ENCODE data around the gene GRN.
A peak's percentile ranks its signal among the peaks of the same experiment; 100 is the strongest.

Gene GRN

GRCh38 chr17:44308865-44309264 is 36.2 kb upstream of the GRN start:
- TF ChIP-seq, protein P1, sequence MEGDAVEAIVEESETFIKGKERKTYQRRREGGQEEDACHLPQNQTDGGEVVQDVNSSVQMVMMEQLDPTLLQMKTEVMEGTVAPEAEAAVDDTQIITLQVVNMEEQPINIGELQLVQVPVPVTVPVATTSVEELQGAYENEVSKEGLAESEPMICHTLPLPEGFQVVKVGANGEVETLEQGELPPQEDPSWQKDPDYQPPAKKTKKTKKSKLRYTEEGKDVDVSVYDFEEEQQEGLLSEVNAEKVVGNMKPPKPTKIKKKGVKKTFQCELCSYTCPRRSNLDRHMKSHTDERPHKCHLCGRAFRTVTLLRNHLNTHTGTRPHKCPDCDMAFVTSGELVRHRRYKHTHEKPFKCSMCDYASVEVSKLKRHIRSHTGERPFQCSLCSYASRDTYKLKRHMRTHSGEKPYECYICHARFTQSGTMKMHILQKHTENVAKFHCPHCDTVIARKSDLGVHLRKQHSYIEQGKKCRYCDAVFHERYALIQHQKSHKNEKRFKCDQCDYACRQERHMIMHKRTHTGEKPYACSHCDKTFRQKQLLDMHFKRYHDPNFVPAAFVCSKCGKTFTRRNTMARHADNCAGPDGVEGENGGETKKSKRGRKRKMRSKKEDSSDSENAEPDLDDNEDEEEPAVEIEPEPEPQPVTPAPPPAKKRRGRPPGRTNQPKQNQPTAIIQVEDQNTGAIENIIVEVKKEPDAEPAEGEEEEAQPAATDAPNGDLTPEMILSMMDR (IDR thresholded peaks at IDR 0.05) = no peak
- no peaks in the 10 kb centered on the region for H3K36me3 ChIP-seq
- H3K27me3 ChIP-seq = peaks cover 100% of the 10 kb centered on the region

GRCh38 chr17:44309472-44309871 is 35.6 kb upstream of the GRN start:
- TF ChIP-seq, protein P1 (IDR thresholded peaks at IDR 0.05) = no peak
- Histone ChIP-seq H3K9me3 (no peaks in the 10 kb centered on the region), H3K27ac (no peak overlapping the region), H3K27me3 (peaks cover 100% of the 10 kb centered on the region), H3K36me3 (no peaks in the 10 kb centered on the region), H3K4me1 (ENCODE audit: control insufficient read depth in 1 of 2, insufficient read depth in 1 of 2, low read depth in 1 of 2, low read length in 1 of 2) (peaks cover 0 to 18% of the 10 kb centered on the region in 2 experiments), H3K4me3 (ENCODE audit: low read depth in 1 of 2, low read length in 1 of 2) (no peak overlapping the region)

More at GRCh38 chr17:44308865-44309264, 36.2 kb upstream of the GRN start:
- H3K27ac ChIP-seq = no peak overlapping the region
- peak overlapping the region; percentile 17 to 54 for H3K4me3 ChIP-seq (ENCODE audit: low read depth in 1 of 2, low read length in 1 of 2)
- H3K9me3 ChIP-seq = no peaks in the 10 kb centered on the region
- peaks cover 0 to 18% of the 10 kb centered on the region in 2 experiments for H3K4me1 ChIP-seq (ENCODE audit: control insufficient read depth in 1 of 2, insufficient read depth in 1 of 2, low read depth in 1 of 2, low read length in 1 of 2)

GRCh38 chr17:44310188-44310587 is 34.9 kb upstream of the GRN start:
- no peak overlapping the region for H3K4me3 ChIP-seq (ENCODE audit: low read depth in 1 of 2, low read length in 1 of 2)
- peaks cover 0 to 24% of the 10 kb centered on the region in 2 experiments for H3K4me1 ChIP-seq (ENCODE audit: control insufficient read depth in 1 of 2, insufficient read depth in 1 of 2, low read depth in 1 of 2, low read length in 1 of 2)
- no peaks in the 10 kb centered on the region for H3K36me3 ChIP-seq
- no peak overlapping the region for H3K27ac ChIP-seq
- no peaks in the 10 kb centered on the region for H3K9me3 ChIP-seq
- TF ChIP-seq, protein P1 (IDR thresholded peaks at IDR 0.05) = no peak
- peaks cover 100% of the 10 kb centered on the region for H3K27me3 ChIP-seq

DNA sequence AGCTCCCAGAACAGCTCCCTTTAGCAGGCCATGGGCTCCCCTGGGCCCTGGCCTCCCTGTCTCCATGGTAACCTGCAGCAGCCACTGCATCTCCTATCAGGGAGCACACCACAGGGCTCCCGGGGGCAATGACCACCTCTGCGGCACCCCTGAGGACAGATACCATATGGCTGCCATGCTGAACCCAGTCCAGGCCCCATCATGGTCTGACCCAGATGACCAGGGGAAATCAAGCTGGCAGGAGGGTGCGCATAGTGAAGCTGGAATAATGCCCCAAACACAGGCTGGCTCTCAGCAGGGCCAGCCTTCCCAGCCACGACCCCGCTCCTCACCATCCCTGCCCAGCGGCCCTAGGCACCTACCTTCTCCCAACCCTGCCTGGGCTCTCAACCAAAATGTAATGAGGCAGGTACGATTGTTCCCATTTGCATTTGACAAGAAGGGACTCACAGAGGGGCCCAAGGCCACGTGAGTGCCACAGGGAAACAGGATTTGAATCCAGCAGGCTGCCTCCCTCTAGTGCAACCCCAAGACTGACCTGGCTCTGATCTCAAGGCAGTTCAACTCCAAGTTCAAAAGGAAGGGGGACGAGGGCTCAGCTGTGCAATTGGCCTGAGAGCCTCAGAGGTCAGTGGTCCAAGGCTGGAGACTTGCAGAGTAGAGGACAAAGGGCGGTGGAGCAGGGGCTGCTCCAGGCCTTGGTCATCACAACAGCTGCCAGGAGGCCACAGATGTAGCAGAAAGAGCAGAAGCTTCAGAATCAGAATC is 34.3 kb upstream of the GRN start:
- H3K4me1 ChIP-seq (ENCODE audit: control insufficient read depth in 1 of 2, insufficient read depth in 1 of 2, low read depth in 1 of 2, low read length in 1 of 2) = peaks cover 0 to 28% of the 10 kb centered on the region in 2 experiments
- H3K27me3 ChIP-seq = peaks cover 100% of the 10 kb centered on the region
- no peak overlapping the region for H3K27ac ChIP-seq
- no peaks in the 10 kb centered on the region for H3K9me3 ChIP-seq
- no peaks in the 10 kb centered on the region for H3K36me3 ChIP-seq
- no peak overlapping the region for H3K4me3 ChIP-seq (ENCODE audit: low read depth in 1 of 2, low read length in 1 of 2)
- TF ChIP-seq, protein P1 (IDR thresholded peaks at IDR 0.05) = no peak

DNA sequence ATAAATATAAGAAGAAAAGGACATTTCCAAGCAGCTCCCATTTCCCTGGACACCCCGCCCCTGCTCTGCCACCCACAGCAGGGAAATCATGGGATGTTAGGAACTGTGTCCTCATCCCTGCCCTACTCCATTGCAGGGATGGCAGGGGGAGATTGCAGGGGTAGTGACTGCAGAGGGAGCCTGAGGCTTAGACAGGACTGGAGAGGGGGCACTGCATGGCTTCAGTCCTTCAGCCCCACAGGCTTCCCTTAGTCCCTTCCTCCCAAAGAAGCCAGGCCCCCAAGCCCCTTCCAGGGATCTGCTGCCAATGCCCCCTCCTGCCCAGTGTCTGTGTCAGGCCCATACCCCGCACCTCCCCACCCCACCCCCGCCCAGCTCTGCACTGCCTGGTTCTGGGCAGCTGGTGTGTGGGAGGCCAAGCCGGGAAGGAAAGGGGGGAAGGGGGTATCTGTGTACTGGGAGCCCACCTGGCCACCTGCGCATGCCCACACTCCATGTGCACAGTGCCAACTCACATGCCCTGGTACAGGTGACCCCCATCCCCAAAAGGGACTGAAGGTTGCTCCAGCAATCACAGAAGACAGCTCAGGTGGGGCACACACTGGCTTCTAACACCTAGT is 33.4 kb upstream of the GRN start:
- Histone ChIP-seq H3K27ac (no peak overlapping the region), H3K27me3 (peaks cover 100% of the 10 kb centered on the region), H3K4me1 (ENCODE audit: control insufficient read depth in 1 of 2, insufficient read depth in 1 of 2, low read depth in 1 of 2, low read length in 1 of 2) (peaks cover 0 to 28% of the 10 kb centered on the region in 2 experiments), H3K36me3 (no peaks in the 10 kb centered on the region), H3K4me3 (ENCODE audit: low read depth in 1 of 2, low read length in 1 of 2) (no peak overlapping the region), H3K9me3 (no peaks in the 10 kb centered on the region)
- TF ChIP-seq, protein P1 (IDR thresholded peaks at IDR 0.05) = no peak
